HUES48 (cell line): ENCODE results near the gene PNMA8A.

Source experiments
- H3K27ac ChIP-seq: one replicate; pipeline ENCODE4 v1.7.0; 2013; ENCODE audit warnings: low read depth, low read length, inconsistent platforms
- H3K27me3 ChIP-seq: 2 replicates; pipeline ENCODE4 v1.6.1; 2013; ENCODE audit warnings: mild to moderate bottlenecking, low read length; ENCODE audit not compliant: control insufficient read depth, insufficient read depth
- H3K36me3 ChIP-seq: 2 replicates; pipeline ENCODE4 v1.6.1; 2013; ENCODE audit warnings: low read length; ENCODE audit not compliant: control insufficient read depth, insufficient read depth
- H3K4me1 ChIP-seq: 2 replicates; pipeline ENCODE4 v1.6.1; 2013; ENCODE audit warnings: mild to moderate bottlenecking, low read length; ENCODE audit not compliant: control insufficient read depth, insufficient read depth
- H3K4me3 ChIP-seq: 2 replicates; pipeline ENCODE4 v1.5.1; 2013; ENCODE audit warnings: mild to moderate bottlenecking, low read depth, low read length
- H3K9ac ChIP-seq: 2 replicates; pipeline ENCODE4 v1.6.1; 2013; ENCODE audit warnings: mild to moderate bottlenecking, low read depth, low read length, moderate library complexity
- H3K9me3 ChIP-seq: 2 replicates; pipeline ENCODE4 v1.6.1; 2013; ENCODE audit warnings: low read length; ENCODE audit not compliant: control insufficient read depth, insufficient read depth

Gene PNMA8A

DNA sequence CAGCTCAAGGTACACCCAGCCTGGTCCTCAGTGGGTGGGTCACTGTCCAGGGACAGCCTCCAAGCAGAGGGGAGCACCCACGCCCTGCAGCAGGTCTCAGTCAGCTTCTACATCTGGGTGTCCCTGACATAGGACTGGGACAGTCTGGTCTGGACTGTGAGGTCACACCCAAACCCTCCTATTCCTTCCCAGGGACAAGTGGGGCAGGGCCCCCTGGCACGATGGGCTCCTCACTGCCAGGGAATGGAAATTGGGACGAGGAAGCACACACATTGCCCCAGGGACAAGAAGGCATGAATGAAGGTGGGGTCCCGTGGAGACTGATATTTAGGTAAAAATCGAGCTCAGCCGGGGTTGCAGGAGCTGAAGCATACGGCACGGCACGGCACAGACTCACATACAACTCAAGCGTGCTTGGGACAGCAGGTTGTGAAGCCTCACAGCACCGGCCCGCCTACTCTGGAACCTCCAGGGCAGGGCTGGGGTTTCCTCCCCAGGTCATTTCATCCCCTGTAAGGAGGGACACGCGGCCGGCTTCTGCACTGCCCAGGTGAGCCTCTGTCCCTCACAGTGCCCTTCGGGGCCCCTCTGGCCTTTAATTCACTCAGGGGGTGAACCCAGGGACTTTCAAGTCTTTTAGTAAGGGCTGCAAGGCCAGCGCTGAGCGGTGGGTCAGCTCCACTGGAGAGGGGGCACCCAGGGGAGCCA is 20.8 kb upstream of the PNMA8A start:
- H3K9ac ChIP-seq, result no peak overlapping the region
- H3K4me1 ChIP-seq, result peaks cover 10% of the 10 kb centered on the region; the same call in 1 of the 2 replicates
- no peak overlapping the region for H3K4me3 ChIP-seq
- H3K36me3 ChIP-seq, result no peaks in the 10 kb centered on the region
- no peaks in the 10 kb centered on the region for H3K9me3 ChIP-seq
- no peak overlapping the region for H3K27ac ChIP-seq
- H3K27me3 ChIP-seq, result peaks cover 79% of the 10 kb centered on the region

GRCh38 chr19:46490774-46491173 is 19.4 kb upstream of the PNMA8A start:
- no peak overlapping the region for H3K4me3 ChIP-seq
- H3K4me1 ChIP-seq, result peaks cover 6% of the 10 kb centered on the region; the same call in 1 of the 2 replicates
- H3K27me3 ChIP-seq, result peaks cover 86% of the 10 kb centered on the region
- no peaks in the 10 kb centered on the region for H3K36me3 ChIP-seq
- no peak overlapping the region for H3K9ac ChIP-seq
- H3K27ac ChIP-seq, result no peak overlapping the region
- H3K9me3 ChIP-seq, result no peaks in the 10 kb centered on the region

DNA sequence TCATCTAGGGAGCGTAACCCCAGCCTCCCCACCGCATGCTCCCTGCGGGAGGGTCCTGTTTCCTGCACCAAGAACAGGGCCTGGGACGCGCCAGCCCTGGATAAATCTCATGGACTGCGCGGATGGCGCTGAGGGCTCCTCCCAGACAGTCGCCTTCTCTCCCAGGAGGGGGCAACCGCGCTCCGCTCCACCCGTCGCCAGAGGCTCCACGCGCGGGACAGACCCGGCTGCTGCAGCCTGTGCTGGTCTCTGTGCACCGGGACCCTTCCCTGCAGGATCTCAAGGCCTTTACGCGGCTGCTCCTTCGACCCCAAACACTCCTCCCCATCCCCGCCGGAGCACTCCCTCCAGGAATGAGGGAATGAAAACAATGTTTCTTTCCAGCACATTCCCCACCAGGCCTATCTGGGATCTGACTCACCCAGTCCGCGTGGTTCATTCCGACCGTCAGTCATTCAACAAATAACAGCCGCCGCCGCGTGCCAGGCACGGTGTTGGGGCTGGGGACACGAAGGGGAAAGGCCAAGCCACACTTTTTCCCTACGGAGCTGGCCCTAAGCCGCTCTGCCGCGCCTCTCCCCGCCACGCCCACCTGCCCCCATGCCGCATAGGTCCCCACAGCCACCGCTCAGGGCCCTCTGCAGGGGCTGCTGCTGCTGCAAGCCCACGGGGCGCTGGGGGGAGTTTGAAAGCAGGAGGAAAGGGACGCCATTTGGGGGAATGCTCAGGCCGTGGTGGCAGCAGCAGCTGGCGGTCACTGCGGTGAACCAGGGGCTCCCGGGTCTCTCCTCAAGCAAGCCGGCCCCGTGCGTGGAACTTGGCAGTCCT is 18.3 kb upstream of the PNMA8A start:
- H3K4me3 ChIP-seq, result peak overlapping the region; percentile 39
- no peak overlapping the region for H3K9ac ChIP-seq
- no peaks in the 10 kb centered on the region for H3K9me3 ChIP-seq
- H3K27me3 ChIP-seq, result peaks cover 77% of the 10 kb centered on the region
- no peaks in the 10 kb centered on the region for H3K36me3 ChIP-seq
- H3K4me1 ChIP-seq, result peaks cover 3% of the 10 kb centered on the region; the same call in 1 of the 2 replicates
- no peak overlapping the region for H3K27ac ChIP-seq

DNA sequence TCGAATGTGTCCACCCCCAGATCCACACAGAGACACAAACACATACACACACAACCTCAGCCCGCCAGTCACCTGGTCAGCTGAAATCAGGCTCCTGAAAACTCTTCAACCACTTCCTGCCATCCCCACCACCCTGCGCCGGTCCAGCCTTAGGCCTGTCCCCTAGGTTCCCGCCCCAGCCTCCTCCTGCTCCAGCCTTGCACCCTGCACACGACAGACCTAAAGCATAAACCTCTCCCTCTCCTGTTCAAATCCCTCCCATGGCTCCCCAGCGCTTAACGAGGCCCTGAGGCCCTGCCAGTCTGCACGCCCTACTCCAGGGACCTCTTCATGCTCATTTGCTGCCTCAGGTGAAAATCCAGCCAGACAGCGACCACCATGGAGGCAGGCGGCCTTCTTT is 17.2 kb upstream of the PNMA8A start:
- Histone ChIP-seq H3K27me3 (peaks cover 66% of the 10 kb centered on the region), H3K9ac (no peak overlapping the region), H3K4me3 (no peak overlapping the region), H3K27ac (no peak overlapping the region), H3K4me1 (peaks cover 3% of the 10 kb centered on the region; the same call in 1 of the 2 replicates), H3K9me3 (no peaks in the 10 kb centered on the region), H3K36me3 (no peaks in the 10 kb centered on the region)

DNA sequence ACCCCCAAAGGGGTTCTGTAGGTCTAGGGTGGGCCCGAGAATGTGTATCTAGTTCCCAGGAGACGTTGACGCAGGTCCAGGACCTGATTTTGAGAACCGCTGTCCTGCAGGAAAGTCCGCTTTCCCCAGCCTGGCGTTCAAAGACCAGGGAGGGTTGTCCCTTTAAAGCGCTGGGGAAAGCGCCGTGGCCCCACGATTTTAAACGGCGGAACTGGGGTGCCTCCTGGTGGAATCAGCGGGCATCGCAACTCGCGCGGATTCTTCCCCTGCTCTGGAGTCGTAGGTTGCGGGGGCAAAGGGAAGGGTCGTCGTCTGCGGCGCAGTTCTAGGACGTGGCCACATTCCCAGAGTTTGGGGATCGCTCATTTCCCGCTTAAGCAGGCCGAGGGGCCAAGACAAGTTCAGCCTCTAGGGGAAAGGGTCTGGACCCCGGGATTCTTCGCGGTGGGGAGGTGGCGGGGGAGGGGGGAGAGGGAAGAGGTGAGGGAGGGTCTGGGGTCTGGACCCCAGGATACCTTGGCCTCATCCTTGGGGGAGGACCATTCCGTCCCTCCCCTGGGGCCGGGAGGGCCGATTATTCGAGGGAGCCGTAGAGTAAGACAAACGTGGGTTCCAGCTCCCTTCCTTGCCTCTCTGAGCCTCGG is 16.6 kb upstream of the PNMA8A start:
- Histone ChIP-seq H3K27me3 (peaks cover 61% of the 10 kb centered on the region), H3K4me3 (peak overlapping the region; percentile 39), H3K4me1 (peaks cover under 1% of the 10 kb centered on the region; the same call in 1 of the 2 replicates), H3K9me3 (no peaks in the 10 kb centered on the region), H3K9ac (no peak overlapping the region), H3K27ac (no peak overlapping the region), H3K36me3 (no peaks in the 10 kb centered on the region)

GRCh38 chr19:46487178-46487801 is 15.9 kb upstream of the PNMA8A start:
- Histone ChIP-seq H3K4me3 (peak overlapping the region; percentile 39), H3K9ac (no peak overlapping the region), H3K36me3 (no peaks in the 10 kb centered on the region), H3K27ac (no peak overlapping the region), H3K27me3 (peaks cover 55% of the 10 kb centered on the region), H3K9me3 (no peaks in the 10 kb centered on the region), H3K4me1 (no peaks in the 10 kb centered on the region; the same call in 1 of the 2 replicates)

DNA sequence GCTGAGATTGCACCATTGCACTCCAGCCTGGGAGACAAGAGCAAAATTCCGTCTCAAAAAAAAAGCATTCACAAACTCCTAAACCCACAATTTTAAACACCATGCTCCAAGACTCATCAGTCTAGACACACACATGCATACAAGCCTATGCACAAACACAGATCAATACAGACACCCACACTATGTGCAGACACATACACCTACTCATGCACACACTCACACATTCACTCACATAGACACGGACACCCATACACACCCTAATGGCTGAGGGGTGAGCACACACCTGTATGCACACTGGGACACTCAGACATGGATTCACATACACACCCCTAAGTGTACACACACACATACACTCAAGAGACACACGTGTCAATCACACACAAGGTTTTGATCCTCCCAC is 15.0 kb upstream of the PNMA8A start:
- H3K9me3 ChIP-seq, result no peaks in the 10 kb centered on the region
- H3K4me3 ChIP-seq, result no peak overlapping the region
- H3K27me3 ChIP-seq, result peaks cover 45% of the 10 kb centered on the region

DNA sequence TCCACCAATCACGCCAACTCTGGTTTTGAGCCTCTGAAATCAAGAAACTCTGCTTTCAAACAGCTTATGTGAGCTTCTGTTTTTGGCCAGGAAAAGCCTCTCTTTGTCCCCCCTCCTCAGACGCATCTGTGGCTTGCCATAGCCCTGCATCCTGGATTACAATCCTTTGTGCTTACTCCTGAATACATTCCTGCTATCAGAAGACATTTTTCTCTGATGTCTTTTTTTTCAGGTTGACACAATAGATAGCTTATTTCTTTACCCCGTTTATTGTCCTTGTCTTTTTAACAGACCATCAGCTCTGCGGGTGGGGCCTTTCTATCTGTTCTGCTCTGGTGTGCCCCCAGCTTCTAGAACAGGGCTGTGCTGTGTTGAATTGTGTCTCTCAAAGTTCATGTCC is 13.3 kb upstream of the PNMA8A start:
- Histone ChIP-seq H3K4me3 (no peak overlapping the region), H3K27ac (no peak overlapping the region), H3K9me3 (no peaks in the 10 kb centered on the region), H3K27me3 (peaks cover 29% of the 10 kb centered on the region), H3K9ac (no peak overlapping the region), H3K36me3 (no peaks in the 10 kb centered on the region), H3K4me1 (peaks cover 7% of the 10 kb centered on the region)

More for the DNA sequence above, 15.0 kb upstream of the PNMA8A start:
- Histone ChIP-seq H3K36me3 (no peaks in the 10 kb centered on the region), H3K27ac (no peak overlapping the region), H3K9ac (no peak overlapping the region), H3K4me1 (no peaks in the 10 kb centered on the region; the same call in 1 of the 2 replicates)

GRCh38 chr19:46482631-46483030 is 11.3 kb upstream of the PNMA8A start:
- Histone ChIP-seq H3K4me1 (peaks cover 7% of the 10 kb centered on the region), H3K9me3 (no peaks in the 10 kb centered on the region), H3K36me3 (no peaks in the 10 kb centered on the region), H3K27me3 (peaks cover 12% of the 10 kb centered on the region), H3K9ac (no peak overlapping the region), H3K4me3 (no peak overlapping the region), H3K27ac (no peak overlapping the region)

DNA sequence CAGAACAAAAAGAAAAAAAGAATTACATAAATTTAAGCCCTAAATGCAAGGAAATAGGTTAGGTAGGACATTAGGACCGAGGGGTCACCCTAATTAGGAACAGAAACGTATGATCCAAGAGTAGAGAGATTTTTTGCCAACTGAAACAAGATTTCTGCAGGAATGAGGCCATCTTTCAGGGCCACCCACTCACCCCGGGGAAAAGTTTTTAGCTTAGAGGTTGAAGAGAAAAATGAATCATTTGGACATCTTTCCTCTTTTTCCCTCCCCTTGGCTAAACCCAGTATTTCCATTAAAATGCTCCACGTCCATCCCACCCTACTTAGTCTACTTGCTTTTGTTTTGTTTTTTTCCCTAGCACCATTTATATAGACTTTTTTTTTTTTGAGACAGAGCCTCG is 10.6 kb upstream of the PNMA8A start:
- Histone ChIP-seq H3K9ac (no peak overlapping the region), H3K36me3 (no peaks in the 10 kb centered on the region), H3K4me3 (no peak overlapping the region), H3K27me3 (peaks cover 6% of the 10 kb centered on the region), H3K27ac (no peak overlapping the region), H3K9me3 (no peaks in the 10 kb centered on the region), H3K4me1 (peaks cover 7% of the 10 kb centered on the region)
